H1 (cell line): Measurements from ENCODE around the gene NUBP2. TPM values are rescaled to one million over a fixed set of nuclear protein-coding genes. Genes with fewer than 3 reads are reported as not detected.

ENCODE experiments used
- BACH1 ChIP-seq: IDR thresholded peaks from 2 replicates; pipeline ENCODE4 v1.6.1; 2012; ENCODE audit warnings: low read length, improper control_type of control experiment
- BCL11A ChIP-seq, 2 experiments: IDR thresholded peaks; one replicate each; pipeline ENCODE4 v1.6.1; 2011; ENCODE audit warnings: low read depth in 2 of 2, low read length in 2 of 2, mild to moderate bottlenecking in 2 of 2
- CBX5 ChIP-seq: fragments of 300-800, 300-1000 bp; sonication (generic); IDR thresholded peaks from 2 replicates; pipeline ENCODE4 v1.7.1; 2016; ENCODE audit warnings: antibody characterized with exemption, low read length, low read depth
- CTBP2 ChIP-seq: IDR thresholded peaks from 2 replicates; pipeline ENCODE4 v1.7.0; 2011; ENCODE audit warnings: borderline replicate concordance, mild to moderate bottlenecking, moderate library complexity, mixed read lengths, low read length; ENCODE audit not compliant: insufficient read depth, insufficient read length
- EP300 ChIP-seq, 2 experiments: IDR thresholded peaks; 1 replicate in 1 of 2; 2 replicates in 1 of 2; pipeline ENCODE4 v1.6.1; 2011 to 2012; ENCODE audit warnings: low read depth in 2 of 2, low read length in 2 of 2, mild to moderate bottlenecking in 2 of 2, borderline replicate concordance in 1 of 2, inconsistent platforms in 1 of 2, moderate library complexity in 1 of 2
- FOSL1 ChIP-seq: IDR thresholded peaks from 2 replicates; pipeline ENCODE4 v1.6.1; 2011; ENCODE audit warnings: mild to moderate bottlenecking, low read depth, low read length, moderate library complexity; ENCODE audit not compliant: insufficient read depth
- GTF2F1 ChIP-seq: IDR thresholded peaks from 2 replicates; pipeline ENCODE4 v1.6.1; 2012; ENCODE audit warnings: low read depth, low read length, improper control_type of control experiment, borderline replicate concordance
- JUN ChIP-seq: IDR thresholded peaks from 2 replicates; pipeline ENCODE4 v1.6.1; 2011; ENCODE audit warnings: low read depth, mild to moderate bottlenecking, improper control_type of control experiment, low read length
- JUND ChIP-seq: IDR thresholded peaks from 2 replicates; pipeline ENCODE4 v1.6.1; 2011; ENCODE audit warnings: mild to moderate bottlenecking, improper control_type of control experiment, low read length
- KDM1A ChIP-seq: fragments of 200-600, 300-600 bp; sonication (generic); IDR thresholded peaks from 2 replicates; pipeline ENCODE4 v1.7.1; 2016; ENCODE audit warnings: mild to moderate bottlenecking, low read length, borderline replicate concordance
- KDM4A ChIP-seq: IDR thresholded peaks from one replicate; pipeline ENCODE4 v1.7.1; 2012; ENCODE audit warnings: low read depth, mild to moderate bottlenecking, moderate library complexity, low read length, inconsistent platforms; ENCODE audit not compliant: severe bottlenecking
- KDM5A ChIP-seq: fragments of 200-600 bp; IDR thresholded peaks from 2 replicates; pipeline ENCODE4 v1.7.1; 2012; ENCODE audit warnings: mild to moderate bottlenecking, low read length, inconsistent platforms, mixed read lengths
- MAFK ChIP-seq: IDR thresholded peaks from 2 replicates; pipeline ENCODE4 v1.6.1; 2012; ENCODE audit warnings: low read depth, mild to moderate bottlenecking, improper control_type of control experiment, low read length
- NANOG ChIP-seq: IDR thresholded peaks from 2 replicates; pipeline ENCODE4 v1.6.1; 2011; ENCODE audit warnings: low read length, low read depth, mild to moderate bottlenecking, inconsistent platforms; ENCODE audit not compliant: insufficient read depth, poor library complexity, severe bottlenecking
- PHF8 ChIP-seq: fragments of 200-600 bp; sonication (generic); conservative IDR thresholded peaks from 2 replicates; pipeline ENCODE4 v1.7.1; 2012; ENCODE audit warnings: low read depth, mild to moderate bottlenecking, inconsistent platforms, low read length, moderate library complexity
- POLR2A ChIP-seq, 2 experiments: IDR thresholded peaks; 1 replicate in 1 of 2; 2 replicates in 1 of 2; pipeline ENCODE4 v1.6.1; 2011; ENCODE audit warnings: low read depth in 2 of 2, low read length in 2 of 2, mild to moderate bottlenecking in 2 of 2; ENCODE audit errors: control extremely low read depth in 1 of 2
- RBBP5 ChIP-seq: IDR thresholded peaks from 2 replicates; pipeline ENCODE4 v1.7.1; 2012; ENCODE audit warnings: low read depth, mild to moderate bottlenecking, inconsistent platforms, low read length, moderate library complexity, borderline replicate concordance
- SIN3A ChIP-seq, 2 experiments: IDR thresholded peaks in 1 of 2; conservative IDR thresholded peaks in 1 of 2; 2 replicates each; pipeline ENCODE4 v1.6.1; 2011 to 2012; ENCODE audit warnings: low read length in 2 of 2, improper control_type of control experiment in 1 of 2, low read depth in 1 of 2, mild to moderate bottlenecking in 1 of 2
- SP2 ChIP-seq: IDR thresholded peaks from 2 replicates; pipeline ENCODE4 v1.6.1; 2012; ENCODE audit warnings: mild to moderate bottlenecking, low read length, inconsistent platforms
- SP4 ChIP-seq: IDR thresholded peaks from 2 replicates; pipeline ENCODE4 v1.6.1; 2012; ENCODE audit warnings: low read length, inconsistent platforms
- SUZ12 ChIP-seq: fragments of 200-600 bp; sonication (generic); IDR thresholded peaks from 2 replicates; pipeline ENCODE4 v1.6.1; 2012; ENCODE audit warnings: mild to moderate bottlenecking, inconsistent platforms, low read length, moderate library complexity, mixed read lengths
- TBP ChIP-seq: IDR thresholded peaks from 2 replicates; pipeline ENCODE4 v1.6.1; 2011; ENCODE audit warnings: low read depth, low read length, improper control_type of control experiment
- YY1 ChIP-seq: IDR thresholded peaks from 2 replicates; pipeline ENCODE4 v1.6.1; 2011; ENCODE audit warnings: low read depth, mild to moderate bottlenecking, low read length
- polyA plus RNA-seq, 7 experiments: library from polyadenylated mRNA; depleted of rRNA in 3 of 7; stranded (reverse) in 5 of 7; unstranded in 2 of 7; fragments of >200 nt in 5 of 7; fragments of 200-250 nt in 2 of 7; gene quantifications; 1 replicate in 5 of 7; 2 replicates in 1 of 7; 4 replicates in 1 of 7; pipeline versions ENCODE4 v1.2.1 to v1.2.3, GENCODE V29; 2011 to 2013; ENCODE audit warnings: missing spikeins in 2 of 7, mixed read lengths in 2 of 7
- total RNA-seq: library from RNA; stranded (reverse); fragmentation: NEBNext Ultra II Directional; extraction: Animal tissue kit (Norgen Biotek cat#: 25700); gene quantifications from 2 replicates; pipeline ENCODE4 v1.2.1, GENCODE V29; 2021
- TF ChIP-seq, protein P1 (sequence below): IDR thresholded peaks from 2 replicates; pipeline ENCODE4 v1.6.1; 2012; ENCODE audit warnings: inconsistent platforms

The NUBP2 gene
- total and polyA plus RNA-seq, 2 of the 8 experiments (the other 6 are each of a cell fraction or from before 2014, with no cell fraction given) = 70.3 to 96.9 TPM

DNA sequence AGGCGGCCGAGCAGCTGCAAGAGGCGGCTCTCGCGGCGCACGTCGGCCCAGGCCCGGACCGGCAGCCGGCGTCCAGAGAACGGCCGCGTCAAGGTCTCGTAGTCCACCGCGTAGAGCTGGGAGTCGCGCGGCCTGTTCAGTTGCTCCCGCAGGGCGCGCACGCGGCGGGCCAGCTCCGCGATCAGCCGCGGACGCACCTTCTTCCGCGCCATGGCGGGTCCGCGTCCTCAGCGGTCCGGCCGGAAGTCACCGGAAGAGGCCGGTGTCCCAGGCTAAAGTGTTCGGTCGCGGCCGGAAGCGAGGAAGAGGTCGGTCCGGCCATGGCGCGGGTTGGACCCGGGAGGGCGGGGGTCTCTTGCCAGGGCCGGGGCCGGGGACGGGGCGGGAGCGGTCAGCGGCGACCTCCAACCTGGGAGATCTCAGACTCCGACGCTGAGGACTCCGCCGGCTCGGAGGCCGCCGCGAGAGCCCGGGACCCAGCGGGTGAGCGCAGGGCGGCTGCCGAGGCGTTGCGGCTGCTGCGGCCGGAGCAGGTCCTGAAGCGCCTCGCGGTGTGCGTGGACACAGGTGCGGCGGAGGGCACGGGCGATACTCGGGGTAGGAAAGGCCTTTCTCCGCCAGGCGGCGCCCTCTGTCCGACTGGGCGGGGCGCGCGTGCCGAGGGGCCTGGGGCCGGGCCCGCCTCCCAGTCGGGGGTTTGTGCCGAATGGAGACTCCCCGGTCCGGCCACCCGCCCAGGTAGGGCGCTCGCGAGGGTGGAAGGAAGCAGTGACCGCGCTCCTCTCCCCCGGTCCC is 9.7 kb upstream of the NUBP2 start, which contains the start of gene MRPS34 (continued):
- TF ChIP-seq KDM4A (peak; percentile 47), BACH1 (peak; percentile 64; the same call in 1 of the 2 replicates), KDM1A (no peak), POLR2A (IDR thresholded peaks at IDR 0.05; ENCODE audit: control extremely low read depth in 1 of 2, low read depth in 2 of 2, low read length in 2 of 2) (peak in 1 of 2 experiments; percentile 44; a peak in 1 of 3 replicates), SIN3A (conservative IDR thresholded peaks at IDR 0.05 in 1 of 2, IDR thresholded peaks at IDR 0.05 in 1 of 2; ENCODE audit: low read depth in 1 of 2, low read length in 2 of 2) (peak; percentile 86 to 88; a peak in 2 of 4 replicates), JUND (peak; percentile 35; the same call in 1 of the 2 replicates), CBX5 (no peak), SP4 (peak; percentile 23; the same call in 1 of the 2 replicates), SUZ12 (no peak), KDM5A (peak; percentile 87), YY1 (peak; percentile 92), RBBP5 (0 out of 2 replicates have a peak, but pooled peaks have one; percentile 16), GTF2F1 (no peak), NANOG (no peak), BCL11A (IDR thresholded peaks at IDR 0.05; ENCODE audit: low read depth in 2 of 2, low read length in 2 of 2) (no peak), FOSL1 (no peak), PHF8 (peak; percentile 92), EP300 (IDR thresholded peaks at IDR 0.05; ENCODE audit: borderline replicate concordance in 1 of 2, low read depth in 2 of 2, low read length in 2 of 2) (no peak), CTBP2 (no peak), TBP (peak; percentile 77; the same call in 1 of the 2 replicates), SP2 (no peak), JUN (no peak), MAFK (no peak)
- TF ChIP-seq, protein P1, sequence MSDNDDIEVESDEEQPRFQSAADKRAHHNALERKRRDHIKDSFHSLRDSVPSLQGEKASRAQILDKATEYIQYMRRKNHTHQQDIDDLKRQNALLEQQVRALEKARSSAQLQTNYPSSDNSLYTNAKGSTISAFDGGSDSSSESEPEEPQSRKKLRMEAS = peak; percentile 81
